Fibroblast of gingiva (primary cell): ENCODE results near the gene TM6SF1.
"Not testable (repeated sequence)": the region's sequence is repeated elsewhere in the genome, so short reads cannot be mapped to it uniquely, and the experiment has no call there.

ENCODE experiments used
- DNase-seq: peaks from one replicate; pipeline ENCODE4 v3.0.0-alpha.2; 2011; ENCODE audit warnings: low read depth

The TM6SF1 gene

GRCh38 chr15:83088876-83089275, 18.6 kb upstream of the TM6SF1 start:
- DNase-seq: no peak

- DNase-seq: no peak
Observed at GRCh38 chr15:83090465-83090864, 17.0 kb upstream of the TM6SF1 start.

GRCh38 chr15:83091965-83092308, 15.5 kb upstream of the TM6SF1 start:
- not testable (repeated sequence) for DNase-seq

GRCh38 chr15:83092309-83092976, 15.0 kb upstream of the TM6SF1 start:
- no peak for DNase-seq

GRCh38 chr15:83094583-83094982, 12.9 kb upstream of the TM6SF1 start:
- no peak for DNase-seq

- no peak for DNase-seq
Observed at GRCh38 chr15:83098079-83098478, 9.4 kb upstream of the TM6SF1 start.

- no peak for DNase-seq
Observed at GRCh38 chr15:83099290-83099689, 8.2 kb upstream of the TM6SF1 start.

GRCh38 chr15:83100097-83100646, 7.3 kb upstream of the TM6SF1 start:
- no peak for DNase-seq

- no peak for DNase-seq
Observed at GRCh38 chr15:83102346-83102745, 5.1 kb upstream of the TM6SF1 start.

- no peak for DNase-seq
Observed at GRCh38 chr15:83104141-83104540, 3.3 kb upstream of the TM6SF1 start.

- DNase-seq: no peak
Observed at GRCh38 chr15:83105440-83105839, 2.0 kb upstream of the TM6SF1 start.

GRCh38 chr15:83107841-83108181, 366 bp downstream of the TM6SF1 start:
- no peak for DNase-seq

- no peak for DNase-seq
Observed at GRCh38 chr15:83108266-83109219, 1.1 kb downstream of the TM6SF1 start.

GRCh38 chr15:83109532-83109931, 2.1 kb downstream of the TM6SF1 start:
- no peak for DNase-seq

- no peak for DNase-seq
Observed at GRCh38 chr15:83110381-83110780, 2.9 kb downstream of the TM6SF1 start.

- DNase-seq: no peak
Observed at GRCh38 chr15:83111149-83111548, 3.7 kb downstream of the TM6SF1 start.

GRCh38 chr15:83112233-83112955, 4.9 kb downstream of the TM6SF1 start:
- DNase-seq: peak; percentile 83

- DNase-seq: no peak
Observed at GRCh38 chr15:83112956-83113299, 5.5 kb downstream of the TM6SF1 start.

GRCh38 chr15:83113881-83114674, 6.6 kb downstream of the TM6SF1 start:
- no peak for DNase-seq

- DNase-seq: no peak
Observed at GRCh38 chr15:83114856-83115255, 7.4 kb downstream of the TM6SF1 start.

GRCh38 chr15:83115410-83115809, 8.0 kb downstream of the TM6SF1 start:
- DNase-seq: no peak
